Keratinocyte (primary cell): Measurements from ENCODE around the gene PROC. TPM values are rescaled to one million over a fixed set of nuclear protein-coding genes. Genes with fewer than 3 reads are reported as not detected.

Source experiments
- DNase-seq: peaks from one replicate; pipeline ENCODE4 v3.0.0-alpha.2; 2011; ENCODE audit warnings: low read depth, missing footprints, low spot score
- FAIRE-seq: peaks from 2 replicates; lab custom pipeline; 2011; peaks lifted over from hg19 to GRCh38; lab: Jason Lieb, UNC
- H2AFZ ChIP-seq: 2 replicates; pipeline ENCODE4 v1.6.0; 2012; ENCODE audit warnings: low read length, control low read depth, inconsistent platforms; ENCODE audit not compliant: control insufficient read depth
- H3K27ac ChIP-seq: 2 replicates; pipeline ENCODE4 v1.5.1; 2011; ENCODE audit warnings: low read length; ENCODE audit not compliant: control insufficient read depth, insufficient read depth
- H3K27me3 ChIP-seq: 3 replicates; pipeline ENCODE4 v1.6.0; 2011; ENCODE audit warnings: low read length; ENCODE audit not compliant: control insufficient read depth, insufficient read depth; ENCODE audit errors: extremely low read depth
- H3K36me3 ChIP-seq, 2 experiments: 2 replicates in 1 of 2; 3 replicates in 1 of 2; pipeline ENCODE4 v1.5.1; 2011; ENCODE audit warnings: low read length in 2 of 2, mild to moderate bottlenecking in 1 of 2; ENCODE audit not compliant: control insufficient read depth in 2 of 2, insufficient read depth in 2 of 2; ENCODE audit errors: extremely low read depth in 1 of 2
- H3K4me1 ChIP-seq: 3 replicates; pipeline ENCODE4 v1.5.1; 2011; ENCODE audit warnings: low read length; ENCODE audit not compliant: control insufficient read depth, insufficient read depth; ENCODE audit errors: extremely low read depth
- H3K4me2 ChIP-seq: 3 replicates; pipeline ENCODE4 v1.6.0; 2011; ENCODE audit warnings: low read depth, low read length; ENCODE audit not compliant: control insufficient read depth, insufficient read depth; ENCODE audit errors: extremely low read depth
- H3K4me3 ChIP-seq, 3 experiments: fragments of 200-600 bp in 1 of 3; sonication (generic) in 1 of 3; 2 replicates in 2 of 3; 3 replicates in 1 of 3; pipeline ENCODE4 v1.5.1; 2011 to 2016; ENCODE audit warnings: low read length in 3 of 3, mild to moderate bottlenecking in 3 of 3, control low read depth in 2 of 3, inconsistent platforms in 1 of 3, low read depth in 1 of 3, mixed read lengths in 1 of 3, mixed run types in 1 of 3, moderate library complexity in 1 of 3; ENCODE audit not compliant: control insufficient read depth in 2 of 3, insufficient read depth in 2 of 3; ENCODE audit errors: extremely low read depth in 1 of 3
- H3K79me2 ChIP-seq: 2 replicates; pipeline ENCODE4 v1.6.0; 2012; ENCODE audit warnings: low read length; ENCODE audit not compliant: control insufficient read depth, insufficient read depth
- H3K9ac ChIP-seq: 3 replicates; pipeline ENCODE4 v1.6.0; 2011; ENCODE audit warnings: low read length; ENCODE audit not compliant: control insufficient read depth, insufficient read depth; ENCODE audit errors: extremely low read depth
- H3K9me1 ChIP-seq: 3 replicates; pipeline ENCODE4 v1.6.0; 2011; ENCODE audit warnings: low read length; ENCODE audit not compliant: control insufficient read depth, insufficient read depth; ENCODE audit errors: extremely low read depth
- H3K9me3 ChIP-seq: 2 replicates; pipeline ENCODE4 v1.5.1; 2012; ENCODE audit warnings: low read depth, low read length; ENCODE audit not compliant: control insufficient read depth
- H4K20me1 ChIP-seq: 3 replicates; pipeline ENCODE4 v1.6.0; 2011; ENCODE audit warnings: low read length; ENCODE audit not compliant: control insufficient read depth, insufficient read depth; ENCODE audit errors: extremely low read depth
- EZH2 ChIP-seq: IDR thresholded peaks from one replicate; pipeline ENCODE4 v1.6.1; 2012; ENCODE audit warnings: inconsistent platforms, mild to moderate bottlenecking, low read length, moderate library complexity
- dilution Hi-C: fragments of 300-500 bp; cut with MboI; formaldehyde crosslinking; loops from one replicate; pipeline ENCODE4 v1.7.0; 2020; ENCODE audit warnings: low sequenced_read_pairs; ENCODE audit not compliant: extremely low pct_ligation_motif_present
- polyA plus RNA-seq, 5 experiments: library from polyadenylated mRNA; depleted of rRNA in 3 of 5; stranded (reverse) in 3 of 5; stranded (forward) in 1 of 5; unstranded in 1 of 5; fragments of >200 nt; gene quantifications; 1 replicate in 1 of 5; 2 replicates in 3 of 5; 3 replicates in 1 of 5; pipeline versions ENCODE4 v1.2.1 to v1.2.3, GENCODE V29; 2011 to 2012; ENCODE audit warnings: missing spikeins in 2 of 5, low read depth in 1 of 5, low replicate concordance in 1 of 5
- TF ChIP-seq, protein P1 (sequence below), 3 experiments: IDR thresholded peaks in 1 of 3; conservative IDR thresholded peaks in 1 of 3; optimal IDR thresholded peaks in 1 of 3; 2 replicates in 2 of 3; 3 replicates in 1 of 3; pipeline versions ENCODE3 to v1.5.1; 2011; ENCODE audit warnings: low read length in 3 of 3, mild to moderate bottlenecking in 3 of 3, moderate library complexity in 2 of 3, control low read depth in 1 of 3, inconsistent platforms in 1 of 3; ENCODE audit not compliant: insufficient read depth in 2 of 3; ENCODE audit errors: extremely low read depth in 1 of 3

PROC gene
- polyA plus RNA-seq, 1 donor (not counting 4 experiments of a cell fraction or from before 2014, with no cell fraction given) = 0.16 TPM

DNA sequence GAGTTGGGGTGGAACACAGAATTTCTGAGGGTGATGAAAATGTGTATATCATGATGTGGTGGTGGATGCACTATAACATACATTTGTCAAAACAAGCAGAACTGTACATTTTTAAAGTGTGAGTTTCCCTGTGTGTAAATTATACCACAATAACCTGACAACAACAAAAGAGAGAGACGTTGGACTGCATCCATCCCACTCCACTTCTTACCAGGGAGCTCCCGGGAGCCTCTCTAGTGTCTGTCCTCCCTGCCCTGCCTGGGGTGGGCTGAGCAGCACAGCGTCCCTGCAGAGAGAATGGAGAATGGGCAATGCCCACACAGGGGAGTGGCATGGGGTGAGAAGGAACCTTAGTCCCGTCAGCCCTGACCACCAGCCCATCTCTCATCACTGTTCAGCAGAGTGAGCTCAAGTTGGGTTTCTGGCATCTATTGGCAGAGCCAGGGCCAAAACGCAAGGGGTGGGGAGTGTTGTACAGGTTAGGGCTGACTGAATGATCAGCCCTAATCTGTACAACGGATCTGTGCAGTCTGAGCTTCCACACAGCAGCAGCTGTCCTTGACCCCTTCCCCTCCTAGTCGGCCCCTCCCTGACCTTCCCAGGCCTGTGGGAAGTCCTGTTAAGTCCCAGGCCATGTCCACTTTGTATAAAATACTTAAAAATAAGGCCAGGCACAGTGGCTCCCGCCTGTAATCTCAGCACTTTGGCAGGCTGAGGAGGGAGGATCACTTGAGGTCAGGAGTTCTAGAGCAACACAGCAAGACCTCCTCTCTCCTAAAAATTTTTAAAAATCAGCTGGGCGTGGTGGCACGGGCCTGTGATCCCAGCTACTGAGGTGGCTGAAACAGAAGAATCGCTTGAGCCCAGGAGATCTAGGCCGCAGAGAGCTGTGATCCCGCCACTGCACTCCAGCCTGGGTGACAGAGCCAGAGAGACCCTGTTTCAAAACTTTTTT is 3.3 kb upstream of the PROC start:
- Histone ChIP-seq H3K79me2 (no peaks in the 10 kb centered on the region), H3K9me3 (no peaks in the 10 kb centered on the region), H3K4me1 (peaks cover 33% of the 10 kb centered on the region), H3K27ac (no peak overlapping the region), H2AFZ (no peak overlapping the region), H3K9me1 (no peaks in the 10 kb centered on the region), H3K9ac (no peak overlapping the region), H3K36me3 (no peaks in the 10 kb centered on the region), H3K27me3 (no peaks in the 10 kb centered on the region), H3K4me2 (no peak overlapping the region), H3K4me3 (no peak overlapping the region), H4K20me1 (no peaks in the 10 kb centered on the region)
- TF ChIP-seq EZH2 = no peak
- TF ChIP-seq, protein P1, sequence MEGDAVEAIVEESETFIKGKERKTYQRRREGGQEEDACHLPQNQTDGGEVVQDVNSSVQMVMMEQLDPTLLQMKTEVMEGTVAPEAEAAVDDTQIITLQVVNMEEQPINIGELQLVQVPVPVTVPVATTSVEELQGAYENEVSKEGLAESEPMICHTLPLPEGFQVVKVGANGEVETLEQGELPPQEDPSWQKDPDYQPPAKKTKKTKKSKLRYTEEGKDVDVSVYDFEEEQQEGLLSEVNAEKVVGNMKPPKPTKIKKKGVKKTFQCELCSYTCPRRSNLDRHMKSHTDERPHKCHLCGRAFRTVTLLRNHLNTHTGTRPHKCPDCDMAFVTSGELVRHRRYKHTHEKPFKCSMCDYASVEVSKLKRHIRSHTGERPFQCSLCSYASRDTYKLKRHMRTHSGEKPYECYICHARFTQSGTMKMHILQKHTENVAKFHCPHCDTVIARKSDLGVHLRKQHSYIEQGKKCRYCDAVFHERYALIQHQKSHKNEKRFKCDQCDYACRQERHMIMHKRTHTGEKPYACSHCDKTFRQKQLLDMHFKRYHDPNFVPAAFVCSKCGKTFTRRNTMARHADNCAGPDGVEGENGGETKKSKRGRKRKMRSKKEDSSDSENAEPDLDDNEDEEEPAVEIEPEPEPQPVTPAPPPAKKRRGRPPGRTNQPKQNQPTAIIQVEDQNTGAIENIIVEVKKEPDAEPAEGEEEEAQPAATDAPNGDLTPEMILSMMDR (optimal IDR thresholded peaks at IDR 0.05 in 1 of 3, IDR thresholded peaks at IDR 0.05 in 1 of 3, conservative IDR thresholded peaks at IDR 0.05 in 1 of 3; ENCODE audit: extremely low read depth in 1 of 3, insufficient read depth in 2 of 3, low read length in 3 of 3) = no peak
- DNase-seq (no peak), FAIRE-seq (no peak)
- dilution Hi-C loops = no loop called here

DNA sequence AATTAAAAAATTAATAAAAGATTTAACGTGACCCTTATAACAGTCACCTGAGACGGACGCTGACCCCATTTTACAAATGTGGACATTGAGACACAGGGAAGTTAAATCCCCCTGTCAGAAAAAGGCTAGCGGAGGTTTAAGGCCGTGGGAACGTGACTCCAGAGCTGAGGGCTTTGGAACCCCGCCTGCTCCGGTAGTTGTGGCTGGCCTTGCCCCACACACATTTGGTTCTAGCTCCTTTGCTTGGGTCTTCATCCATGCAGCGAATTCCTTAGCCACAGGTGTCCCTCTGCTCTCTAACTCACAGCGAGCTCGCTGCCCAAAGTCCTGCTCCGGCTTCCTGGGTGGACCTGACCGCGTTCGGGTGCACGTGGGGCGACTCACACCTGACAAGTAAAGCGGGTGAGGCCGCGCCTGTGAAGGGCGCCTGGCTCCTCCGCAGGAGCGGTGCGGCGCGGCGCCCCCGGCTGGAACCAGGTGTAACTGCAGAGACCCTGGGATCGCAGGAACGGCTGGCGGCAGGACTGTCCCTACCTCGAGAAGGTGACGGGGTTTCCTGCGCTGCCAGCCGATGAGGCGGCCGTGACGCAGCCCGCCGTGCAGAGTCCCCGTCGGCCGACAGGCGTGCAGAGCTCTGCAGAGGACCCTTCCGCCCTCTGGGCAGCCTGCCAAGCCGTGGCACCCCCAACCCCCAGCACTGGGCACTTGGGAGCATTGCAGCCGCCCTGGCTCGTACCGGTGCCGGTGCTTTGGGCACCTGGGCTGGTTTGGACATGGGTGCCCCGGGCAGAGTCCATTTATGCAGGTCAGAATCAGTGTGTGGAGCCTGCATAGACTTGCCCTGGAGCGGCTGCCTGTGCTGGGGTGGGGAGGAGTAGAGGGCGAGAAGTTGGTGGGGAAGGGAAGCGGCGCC is 2.4 kb upstream of the PROC start:
- H3K9me1 ChIP-seq = no peaks in the 10 kb centered on the region
- H3K9me3 ChIP-seq = no peaks in the 10 kb centered on the region
- H4K20me1 ChIP-seq = no peaks in the 10 kb centered on the region
- TF ChIP-seq, protein P1 (optimal IDR thresholded peaks at IDR 0.05 in 1 of 3, IDR thresholded peaks at IDR 0.05 in 1 of 3, conservative IDR thresholded peaks at IDR 0.05 in 1 of 3; ENCODE audit: extremely low read depth in 1 of 3, insufficient read depth in 2 of 3, low read length in 3 of 3) = peak; percentile 64 to 84 (median 78)
- TF ChIP-seq EZH2 = no peak
- peak overlapping the region; percentile 46 for H3K9ac ChIP-seq
- no peaks in the 10 kb centered on the region for H3K36me3 ChIP-seq
- peak overlapping the region; percentile 84 for H3K4me2 ChIP-seq
- H3K27me3 ChIP-seq = no peaks in the 10 kb centered on the region
- dilution Hi-C loops = no loop called here
- H3K27ac ChIP-seq = no peak overlapping the region
- peak overlapping the region; percentile 28 to 61 (median 60) for H3K4me3 ChIP-seq
- H2AFZ ChIP-seq = peak overlapping the region; percentile 75
- H3K4me1 ChIP-seq = peaks cover 29% of the 10 kb centered on the region
- H3K79me2 ChIP-seq = no peaks in the 10 kb centered on the region
- no peak for FAIRE-seq
- no peak for DNase-seq
